Fibroblast of the aortic adventitia (primary cell): Measurements from ENCODE around the gene RAX2. TPM values are rescaled to one million over a fixed set of nuclear protein-coding genes. Genes with fewer than 3 reads are reported as not detected.

Source experiments
- DNase-seq: peaks from one replicate; pipeline ENCODE4 v3.0.0-alpha.2; 2010; ENCODE audit warnings: low read depth
- H3K4me3 ChIP-seq: 2 replicates; pipeline ENCODE4 v1.5.1; 2011; ENCODE audit warnings: low read depth, mild to moderate bottlenecking, control low read depth, low read length, moderate library complexity
- total RNA-seq: library from RNA; depleted of rRNA; stranded (reverse); fragments of >200 nt; gene quantifications from 2 replicates; pipeline ENCODE4 v1.2.3, GENCODE V29; 2012; ENCODE audit warnings: low replicate concordance
- TF ChIP-seq, protein P1 (sequence below): IDR thresholded peaks from 2 replicates; pipeline ENCODE4 v1.5.1; 2011; ENCODE audit warnings: mild to moderate bottlenecking, low read length, control low read depth, inconsistent platforms; ENCODE audit not compliant: insufficient read depth

Gene RAX2
- total RNA-seq, 1 donor: not detected

DNA sequence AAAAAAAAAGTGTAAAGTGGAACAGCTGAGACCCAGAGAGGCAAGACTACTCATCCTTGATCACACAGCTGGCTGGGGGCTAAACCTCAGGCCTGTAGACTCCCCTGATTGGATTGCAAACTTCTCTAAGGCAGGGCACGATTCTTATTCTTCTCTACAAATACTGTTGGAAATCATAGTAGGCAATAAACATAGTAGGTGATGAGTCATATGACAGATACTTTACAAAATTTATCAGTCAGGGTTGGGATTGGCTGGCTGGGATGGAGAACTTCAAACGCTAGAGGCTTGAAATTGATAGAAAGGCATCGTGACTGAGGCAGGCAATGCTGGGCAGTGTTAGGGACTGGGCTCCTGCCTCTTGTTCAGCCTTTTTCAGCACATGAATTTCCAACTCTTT lies 20.1 kb upstream of the RAX2 start:
- no peak overlapping the region for H3K4me3 ChIP-seq
- TF ChIP-seq, protein P1, sequence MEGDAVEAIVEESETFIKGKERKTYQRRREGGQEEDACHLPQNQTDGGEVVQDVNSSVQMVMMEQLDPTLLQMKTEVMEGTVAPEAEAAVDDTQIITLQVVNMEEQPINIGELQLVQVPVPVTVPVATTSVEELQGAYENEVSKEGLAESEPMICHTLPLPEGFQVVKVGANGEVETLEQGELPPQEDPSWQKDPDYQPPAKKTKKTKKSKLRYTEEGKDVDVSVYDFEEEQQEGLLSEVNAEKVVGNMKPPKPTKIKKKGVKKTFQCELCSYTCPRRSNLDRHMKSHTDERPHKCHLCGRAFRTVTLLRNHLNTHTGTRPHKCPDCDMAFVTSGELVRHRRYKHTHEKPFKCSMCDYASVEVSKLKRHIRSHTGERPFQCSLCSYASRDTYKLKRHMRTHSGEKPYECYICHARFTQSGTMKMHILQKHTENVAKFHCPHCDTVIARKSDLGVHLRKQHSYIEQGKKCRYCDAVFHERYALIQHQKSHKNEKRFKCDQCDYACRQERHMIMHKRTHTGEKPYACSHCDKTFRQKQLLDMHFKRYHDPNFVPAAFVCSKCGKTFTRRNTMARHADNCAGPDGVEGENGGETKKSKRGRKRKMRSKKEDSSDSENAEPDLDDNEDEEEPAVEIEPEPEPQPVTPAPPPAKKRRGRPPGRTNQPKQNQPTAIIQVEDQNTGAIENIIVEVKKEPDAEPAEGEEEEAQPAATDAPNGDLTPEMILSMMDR: no peak
- no peak for DNase-seq

DNA sequence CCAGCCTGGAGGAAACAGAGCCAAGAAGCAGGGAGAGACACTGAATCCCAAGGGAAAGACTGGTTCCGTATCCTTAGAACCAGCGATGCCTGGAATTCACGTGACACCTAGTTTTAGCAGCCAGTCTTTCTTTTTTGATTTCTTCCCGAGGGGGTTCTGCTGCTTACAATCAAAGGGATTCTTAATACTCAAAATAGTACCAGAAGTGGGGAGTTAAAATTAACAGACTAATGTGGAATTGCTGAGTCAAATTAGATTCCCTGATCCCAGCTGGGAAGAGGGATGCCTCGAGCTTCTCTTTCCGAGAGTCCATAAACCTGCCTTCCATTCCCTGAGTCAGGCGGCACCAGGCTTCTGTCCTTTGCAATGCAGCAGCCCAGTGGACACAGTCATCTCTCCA lies 18.9 kb upstream of the RAX2 start:
- TF ChIP-seq, protein P1: no peak
- no peak for DNase-seq
- no peak overlapping the region for H3K4me3 ChIP-seq

DNA sequence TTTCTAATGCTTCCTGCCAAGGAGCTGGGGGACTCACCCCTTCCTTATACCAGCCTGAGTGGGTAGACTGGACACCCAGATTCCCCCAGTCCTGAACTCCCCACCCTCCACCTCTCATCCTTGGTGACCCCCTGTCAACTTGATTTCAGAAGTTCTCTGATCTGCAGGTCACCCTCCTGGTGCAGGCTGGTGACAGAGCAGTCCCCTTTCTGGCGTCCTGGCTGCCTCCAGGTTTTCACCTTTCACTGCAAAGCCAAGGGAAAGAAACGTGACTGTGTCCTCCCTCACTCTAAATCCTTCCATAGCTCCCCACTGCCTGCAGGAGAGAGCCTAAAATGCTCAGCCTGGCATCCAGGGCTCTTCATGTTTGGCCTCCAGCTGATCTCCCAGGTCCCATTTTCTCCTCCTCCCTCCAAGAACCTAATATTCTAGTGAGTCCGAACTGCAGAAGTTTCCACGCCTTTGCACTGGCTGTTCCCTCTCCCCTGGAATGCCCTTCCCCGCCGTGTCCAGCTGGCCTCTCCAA lies 18.2 kb upstream of the RAX2 start:
- TF ChIP-seq, protein P1: no peak
- DNase-seq: no peak
- H3K4me3 ChIP-seq: no peak overlapping the region

DNA sequence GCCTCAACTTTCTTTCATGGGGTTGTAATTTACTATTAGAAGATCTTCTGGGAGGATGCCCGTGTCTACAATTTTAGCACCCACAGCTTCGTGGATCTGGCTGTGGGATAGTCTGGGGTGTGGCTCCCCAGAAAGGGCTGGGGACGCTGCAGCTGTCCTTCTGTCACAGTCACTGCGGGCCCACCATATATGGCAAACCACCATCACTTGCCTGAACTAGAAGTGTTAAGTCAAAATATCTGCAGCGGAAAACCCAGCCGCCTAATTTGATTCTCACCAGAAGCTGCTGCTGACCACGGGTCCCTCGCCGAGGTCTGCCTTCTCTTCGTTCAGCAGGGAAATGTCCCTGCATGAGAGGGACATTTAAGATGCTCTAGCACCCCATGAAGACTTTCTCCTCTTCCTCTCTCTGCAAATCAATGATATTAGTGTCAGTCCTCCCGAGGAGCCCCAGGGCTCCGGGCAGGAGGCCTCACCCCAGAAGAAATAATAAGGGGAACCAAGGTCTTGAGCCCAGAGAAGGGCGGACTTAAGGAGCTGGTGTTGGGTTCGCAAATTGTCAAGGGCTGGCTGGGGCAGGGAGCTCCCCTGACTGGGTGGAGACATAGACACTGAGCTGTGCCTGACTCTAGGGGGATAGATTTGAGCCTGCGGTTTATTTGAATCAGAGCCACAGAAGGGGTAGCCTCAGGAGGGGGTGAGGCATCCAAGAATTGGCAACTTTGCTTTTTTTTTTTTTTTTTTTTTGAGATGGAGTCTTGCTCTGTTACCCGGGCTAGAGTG lies 17.2 kb upstream of the RAX2 start:
- DNase-seq: no peak
- TF ChIP-seq, protein P1: no peak
- H3K4me3 ChIP-seq: no peak overlapping the region

DNA sequence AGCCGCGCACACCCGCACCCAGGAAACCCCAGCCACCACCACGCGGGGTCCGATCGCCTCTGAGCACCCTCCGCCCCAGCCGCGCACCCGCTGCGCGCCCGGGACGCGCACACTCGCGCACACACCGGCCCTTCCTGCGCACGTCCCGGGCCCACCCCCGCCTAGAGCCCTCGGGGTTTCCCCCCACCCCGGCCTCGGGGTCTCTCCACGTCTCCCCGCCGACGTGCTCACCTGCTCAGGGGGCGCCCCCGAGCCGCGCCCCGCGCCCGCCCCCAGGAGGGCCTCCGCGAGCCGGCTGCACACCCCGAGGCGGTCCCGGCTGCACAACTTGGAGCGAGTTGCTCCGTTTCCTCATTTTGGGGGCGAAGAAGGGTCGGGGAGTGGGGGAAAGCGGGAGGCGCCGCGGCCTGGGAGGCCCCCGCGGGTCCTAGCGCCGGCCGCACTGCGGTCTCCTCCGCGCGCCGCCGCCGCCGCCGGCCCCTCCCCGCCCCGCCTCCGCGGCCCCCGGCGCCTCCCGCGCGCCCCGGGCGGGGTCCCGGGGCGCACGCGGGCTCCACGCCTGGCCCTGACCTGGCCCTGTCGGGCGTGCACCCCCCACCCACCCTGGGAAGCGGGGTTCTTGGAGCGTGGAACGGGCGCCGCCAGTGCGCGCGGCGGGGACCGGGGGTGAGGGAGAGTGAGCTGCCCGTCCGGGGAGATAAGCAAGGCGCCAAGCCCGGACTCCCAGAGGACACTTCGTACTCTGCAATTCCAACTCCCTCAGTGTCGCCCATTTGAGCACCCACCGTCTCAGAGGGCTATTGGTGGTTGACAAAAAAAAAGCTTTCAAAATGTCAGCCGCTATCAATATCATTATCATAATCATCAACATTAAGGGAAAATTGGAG lies 14.2 kb upstream of the RAX2 start, which contains the start of gene MATK:
Gene MATK (minus strand): TSS at position 444 of the 887 bp plus-strand sequence. CDS start 1,246 bp downstream, outside the sequence.
- TF ChIP-seq, protein P1: no peak
- no peak within 1 kb of the TSS for H3K4me3 ChIP-seq
- DNase-seq: no peak

DNA sequence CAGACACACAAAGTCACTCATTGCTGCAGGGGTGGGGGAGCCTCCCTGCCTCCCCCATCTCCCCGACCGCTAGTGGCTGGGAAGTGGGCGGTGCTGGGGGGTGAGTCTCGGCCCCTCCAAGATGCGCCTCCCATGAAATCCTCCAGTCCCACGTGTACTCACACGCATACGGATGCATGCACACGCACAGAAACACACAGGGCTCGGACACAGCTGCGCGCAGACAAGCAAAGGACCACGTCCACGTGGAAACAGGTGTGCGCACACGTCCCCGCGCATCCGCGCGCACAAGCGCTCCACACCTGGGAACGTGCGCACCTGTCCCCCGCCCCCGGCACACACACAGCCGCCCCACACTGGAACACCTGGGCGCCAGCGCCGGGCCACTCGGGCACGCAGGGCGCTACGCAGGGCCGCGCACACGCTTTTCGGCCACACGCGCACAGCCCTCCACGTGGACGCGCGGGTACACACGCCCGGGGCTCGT lies 13.5 kb upstream of the RAX2 start:
- no peak overlapping the region for H3K4me3 ChIP-seq
- DNase-seq: no peak
- TF ChIP-seq, protein P1: no peak
